ELF-1 (cell line): ENCODE results near the gene TMEM41A.

Experiments
- DNase-seq: peaks from one replicate; pipeline ENCODE4 v3.0.0-alpha.2; 2016; ENCODE audit warnings: low read depth, low spot score

Gene TMEM41A

DNA sequence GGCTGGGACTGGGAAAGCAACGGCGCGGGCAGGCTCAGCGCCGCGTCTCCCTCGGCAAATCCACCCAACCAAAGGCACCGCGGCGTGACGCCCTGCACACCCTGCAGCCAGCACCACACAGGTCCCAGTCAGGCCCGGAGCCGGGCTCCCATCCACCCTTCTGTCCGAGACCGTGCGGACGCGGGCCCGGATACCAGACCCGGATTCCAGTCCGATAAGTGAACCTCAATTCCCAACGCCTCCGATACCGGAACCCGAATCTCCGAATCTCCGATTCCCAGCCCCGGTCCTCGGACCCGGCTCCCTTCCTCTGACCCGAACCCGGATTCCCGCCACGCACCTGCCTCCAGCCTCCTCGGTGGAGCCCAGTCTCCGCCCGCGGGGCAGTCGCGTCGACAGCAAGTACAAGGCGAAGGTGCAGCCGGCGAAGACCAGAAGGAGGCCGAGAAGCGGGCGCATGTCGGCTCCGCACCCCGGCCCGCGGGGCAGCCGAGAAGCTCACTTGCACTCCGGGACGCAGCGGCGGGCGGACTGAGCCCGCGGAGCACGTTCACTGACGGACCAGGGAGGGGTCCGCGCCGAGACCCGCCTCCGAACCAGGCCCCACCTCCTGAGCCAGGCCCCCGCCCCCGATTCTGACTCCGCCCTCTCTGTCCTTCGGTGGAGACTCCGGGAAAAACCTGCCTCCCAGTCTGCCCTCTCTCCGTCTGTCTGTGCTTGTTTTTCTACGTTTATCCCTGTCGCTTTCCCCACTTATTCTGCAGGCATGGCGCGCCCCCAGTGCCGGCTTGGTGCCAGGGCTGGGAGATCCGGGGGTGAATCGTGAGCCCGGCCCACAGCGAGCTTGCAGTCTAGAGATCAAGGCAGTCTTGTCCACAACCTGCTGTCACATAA is at the start of gene TMEM41A:
Gene TMEM41A (minus strand): TSS at position 533 of the 894 bp plus-strand sequence. CDS start 74 bp downstream, at position 459.
- peak; percentile 94 for DNase-seq

DNA sequence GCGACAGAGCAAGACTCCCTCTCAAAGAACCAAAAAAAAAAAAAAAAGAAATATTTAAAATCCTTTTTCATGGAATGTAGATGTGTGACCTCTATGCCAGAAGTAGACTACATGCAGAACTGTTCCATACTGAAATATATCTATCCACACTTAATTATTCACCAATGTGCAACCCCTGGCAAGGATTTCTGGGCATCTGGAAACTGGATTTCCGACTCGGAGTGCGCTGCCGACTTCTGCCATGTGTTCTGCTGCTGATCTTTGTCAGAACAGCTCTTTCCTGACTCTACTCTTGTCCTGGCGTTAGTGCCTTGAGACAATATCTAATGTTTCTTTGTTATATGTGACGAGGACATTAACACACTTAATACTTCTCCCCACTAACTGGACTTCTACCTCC is 41.9 kb upstream of the TMEM41A start:
- DNase-seq: no peak

DNA sequence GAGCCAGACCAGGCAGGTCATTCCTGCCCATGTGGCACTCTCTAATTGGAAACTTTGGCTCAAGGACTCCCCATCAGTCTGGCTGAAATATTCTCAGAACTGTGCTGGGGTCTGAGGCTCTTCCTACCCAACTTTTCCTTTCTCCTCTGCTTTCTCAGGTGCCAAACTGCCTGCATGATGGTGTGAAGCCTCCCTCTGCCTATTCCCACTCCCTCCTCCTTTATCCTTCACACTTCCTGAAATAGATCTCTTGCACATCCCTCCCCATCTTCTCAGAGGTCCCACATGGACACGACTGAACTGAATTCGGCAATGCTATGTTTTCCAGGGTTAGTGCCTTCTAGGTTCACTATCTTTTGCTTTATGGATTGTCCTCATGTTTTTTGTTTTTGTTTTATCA is 41.1 kb upstream of the TMEM41A start:
- no peak for DNase-seq

DNA sequence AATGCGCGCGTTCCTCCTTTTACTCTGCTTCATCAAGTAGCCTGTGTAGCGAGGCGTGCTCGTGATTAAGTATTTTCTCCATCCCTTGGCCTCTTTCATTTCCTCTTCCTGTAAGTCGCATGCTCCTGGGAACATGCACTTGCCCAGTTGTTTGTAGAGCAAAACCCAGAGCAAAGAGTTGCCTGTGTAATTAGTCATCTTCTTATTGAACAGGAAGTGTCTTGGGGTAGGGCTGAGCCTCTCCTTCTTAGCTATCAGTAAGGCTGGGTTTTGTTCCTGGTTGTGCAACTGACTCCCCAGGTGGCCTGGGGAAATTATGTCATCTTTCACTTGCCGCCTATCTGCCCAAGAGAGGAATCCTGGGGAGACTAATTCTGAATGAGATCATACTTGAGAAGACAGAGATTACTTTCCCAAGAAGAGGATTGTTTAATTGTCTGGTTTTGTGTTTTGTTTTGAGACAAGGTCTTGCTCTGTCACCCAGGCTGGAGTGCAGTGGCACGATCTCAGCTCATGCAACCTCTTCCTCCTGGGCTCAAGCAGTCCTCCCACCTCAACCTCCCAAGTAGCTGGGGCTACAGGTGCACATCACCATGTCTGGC is 38.6 kb upstream of the TMEM41A start:
- peak; percentile 51 for DNase-seq

DNA sequence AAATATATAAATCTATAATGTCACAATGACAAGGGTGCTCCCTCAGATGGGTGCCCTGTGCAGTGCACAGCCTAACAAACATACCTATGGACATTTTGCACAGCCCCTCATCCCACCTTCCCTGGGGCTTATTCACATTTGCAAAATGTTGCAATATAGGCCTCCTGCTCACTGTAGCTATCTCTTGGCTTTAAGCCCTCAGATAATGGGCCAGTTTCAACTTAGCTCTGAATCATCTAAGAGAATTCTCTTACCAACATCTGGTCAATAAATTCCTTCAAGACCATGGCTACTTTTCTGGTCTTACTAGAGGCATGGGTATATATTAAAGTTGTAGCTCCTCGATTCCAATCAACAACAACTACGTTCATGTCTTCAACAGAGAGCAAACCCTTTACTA is 35.7 kb upstream of the TMEM41A start:
- no peak for DNase-seq

DNA sequence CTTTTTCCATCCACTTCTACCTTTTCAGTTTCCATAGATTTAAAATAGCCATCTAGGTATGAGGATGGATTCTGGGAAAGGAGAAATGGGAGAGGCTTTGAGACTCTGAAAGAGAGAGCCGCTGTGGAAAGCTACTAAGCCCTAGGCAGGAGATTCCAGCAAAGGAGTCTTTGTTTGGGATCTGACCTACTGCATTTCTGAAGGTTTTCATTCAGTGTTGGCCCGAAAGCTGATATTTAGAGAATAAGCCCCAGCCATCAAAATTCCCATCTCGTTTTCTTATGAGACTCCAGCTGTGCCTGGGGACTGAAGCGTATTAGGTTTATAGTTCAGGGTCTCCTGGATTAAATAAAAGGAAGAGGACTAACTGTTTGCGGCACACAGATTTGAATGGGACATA is 34.1 kb upstream of the TMEM41A start:
- no peak for DNase-seq

DNA sequence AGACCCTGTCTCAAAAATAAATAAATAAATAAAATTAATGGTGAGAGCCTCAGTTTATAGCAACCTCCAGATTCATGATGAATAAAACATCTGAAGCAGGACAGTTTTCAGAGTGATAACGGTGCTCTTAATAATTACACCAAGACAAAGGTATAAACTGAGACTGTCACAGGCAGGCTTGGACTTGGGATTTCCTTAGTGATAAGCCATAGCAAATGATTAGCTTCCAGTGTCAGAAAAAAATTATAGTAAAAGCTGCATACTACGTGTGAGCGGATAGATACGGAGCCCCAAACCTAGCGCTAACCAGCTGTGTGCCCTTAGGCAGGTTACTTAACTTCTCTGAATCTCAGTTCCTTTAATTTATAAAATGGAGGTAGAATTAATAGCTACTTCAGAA is 32.0 kb upstream of the TMEM41A start:
- no peak for DNase-seq

DNA sequence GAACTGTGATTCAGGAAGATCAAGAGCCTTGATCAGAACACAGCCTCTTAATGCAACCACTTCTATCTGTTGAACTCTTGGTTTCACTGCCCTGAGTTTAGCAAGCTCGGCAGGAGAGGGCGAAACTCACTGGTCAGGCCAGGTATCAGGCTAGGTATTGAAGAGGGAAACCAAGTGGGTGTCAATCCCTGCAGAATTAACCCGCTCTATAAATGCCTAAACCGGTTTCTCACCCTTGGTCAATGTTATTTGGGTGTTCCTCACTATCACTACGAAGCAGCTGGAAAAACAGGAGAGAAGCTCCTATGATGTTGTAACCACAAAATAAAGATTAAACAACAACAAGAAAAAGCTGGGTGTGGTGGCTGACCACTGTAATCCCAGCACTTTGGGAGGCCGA is 29.7 kb upstream of the TMEM41A start:
- DNase-seq: no peak

DNA sequence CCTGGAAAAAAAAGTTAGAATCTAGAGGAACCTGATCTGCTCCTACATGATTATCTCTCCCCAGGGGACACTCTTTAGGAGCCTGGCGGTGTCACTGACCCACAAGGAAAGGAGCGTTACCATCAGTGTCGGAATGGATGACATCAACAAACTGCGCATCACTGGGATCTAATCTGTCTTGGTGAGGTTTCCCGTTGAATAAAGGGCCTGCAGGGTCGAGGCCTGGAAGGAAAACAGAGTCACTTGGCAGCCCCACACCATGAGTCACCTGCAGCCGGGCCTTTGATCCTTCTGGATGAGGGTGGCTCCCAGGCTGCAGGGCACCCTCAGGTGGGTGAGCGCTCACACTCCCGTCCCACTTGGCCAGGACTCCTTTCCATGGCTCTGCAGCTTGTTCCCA is 28.5 kb upstream of the TMEM41A start:
- peak; percentile 63 for DNase-seq

DNA sequence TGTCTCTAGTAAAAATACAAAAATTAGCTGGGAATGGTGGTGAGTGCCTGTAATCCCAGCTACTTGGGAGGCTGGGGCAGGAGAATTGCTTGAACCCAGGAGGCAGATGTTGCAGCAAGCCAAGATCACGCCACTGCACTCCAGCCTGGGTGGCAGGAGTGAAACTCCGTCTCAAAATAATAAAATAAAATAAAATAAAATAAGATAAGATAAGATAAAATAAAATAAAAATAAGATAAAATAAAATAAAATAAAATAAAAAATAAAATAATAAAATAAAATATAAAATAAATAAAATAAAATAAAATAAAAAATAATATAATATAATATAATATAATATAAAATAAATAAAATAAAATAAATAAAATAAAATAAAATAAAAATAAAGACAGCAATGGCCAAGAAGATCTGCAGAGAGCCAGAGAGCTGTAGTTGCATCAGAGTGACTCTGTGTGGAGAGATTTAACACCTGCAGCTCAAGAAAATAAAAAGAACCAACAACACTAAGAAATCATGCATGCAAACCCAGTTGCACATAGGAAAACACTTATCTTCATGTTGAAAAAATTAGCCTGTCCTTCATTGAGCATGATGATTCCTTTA is 27.6 kb upstream of the TMEM41A start:
- DNase-seq: no peak

DNA sequence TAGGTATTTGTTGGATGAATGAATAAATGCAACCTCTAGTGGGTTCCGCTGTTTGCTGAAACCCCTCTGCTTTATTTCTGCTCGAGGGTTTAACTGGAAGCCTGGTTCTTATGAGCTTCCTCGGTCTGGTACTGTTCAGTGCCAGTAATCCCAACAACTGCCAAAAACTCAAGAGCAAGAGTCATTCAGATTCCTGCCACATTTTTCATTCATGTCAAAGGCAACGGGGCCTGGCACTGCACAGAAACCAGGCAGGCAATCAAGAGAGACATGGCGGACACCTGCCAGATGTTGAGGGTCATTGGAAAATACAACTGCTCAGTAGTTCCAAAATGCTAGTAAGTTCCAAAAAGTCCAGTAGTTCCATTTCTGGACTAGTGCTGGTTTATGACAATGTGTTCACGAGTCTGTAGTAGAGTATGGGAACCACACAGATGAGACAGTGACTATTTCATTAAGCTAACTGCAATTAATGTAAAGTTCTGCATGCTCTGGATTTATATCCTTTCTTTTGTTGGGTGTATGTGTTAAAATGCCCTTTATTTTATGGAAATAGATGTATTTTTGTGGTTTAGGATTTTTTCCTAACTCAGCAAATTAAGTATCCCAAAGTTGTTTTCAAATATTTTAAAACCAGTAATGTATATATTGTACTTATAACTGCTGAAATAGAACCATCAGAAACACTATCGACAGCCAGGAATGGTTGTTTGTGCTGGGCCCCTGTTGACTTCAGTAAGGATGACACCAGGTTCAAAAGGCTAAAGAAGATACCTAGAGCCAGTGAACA is 22.7 kb upstream of the TMEM41A start:
- no peak for DNase-seq

DNA sequence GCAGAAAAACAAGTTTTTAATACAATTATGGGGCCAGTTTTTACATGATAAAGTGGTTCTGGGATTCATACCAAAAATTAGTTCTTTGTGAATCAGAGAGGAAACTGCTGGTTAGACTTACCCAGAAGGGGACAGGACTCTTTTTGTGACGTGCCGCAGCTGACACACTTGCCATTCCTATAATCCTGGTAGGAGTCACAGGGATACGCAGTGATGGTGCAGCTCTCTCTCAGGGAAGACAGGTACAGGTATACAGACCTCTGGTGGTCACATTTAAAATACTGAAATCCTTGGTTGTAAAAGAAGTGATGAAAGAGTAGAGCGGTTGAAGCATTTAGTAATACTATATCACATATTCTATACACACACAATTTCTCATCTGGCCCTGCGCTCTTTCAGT is 20.2 kb upstream of the TMEM41A start:
- no peak for DNase-seq

DNA sequence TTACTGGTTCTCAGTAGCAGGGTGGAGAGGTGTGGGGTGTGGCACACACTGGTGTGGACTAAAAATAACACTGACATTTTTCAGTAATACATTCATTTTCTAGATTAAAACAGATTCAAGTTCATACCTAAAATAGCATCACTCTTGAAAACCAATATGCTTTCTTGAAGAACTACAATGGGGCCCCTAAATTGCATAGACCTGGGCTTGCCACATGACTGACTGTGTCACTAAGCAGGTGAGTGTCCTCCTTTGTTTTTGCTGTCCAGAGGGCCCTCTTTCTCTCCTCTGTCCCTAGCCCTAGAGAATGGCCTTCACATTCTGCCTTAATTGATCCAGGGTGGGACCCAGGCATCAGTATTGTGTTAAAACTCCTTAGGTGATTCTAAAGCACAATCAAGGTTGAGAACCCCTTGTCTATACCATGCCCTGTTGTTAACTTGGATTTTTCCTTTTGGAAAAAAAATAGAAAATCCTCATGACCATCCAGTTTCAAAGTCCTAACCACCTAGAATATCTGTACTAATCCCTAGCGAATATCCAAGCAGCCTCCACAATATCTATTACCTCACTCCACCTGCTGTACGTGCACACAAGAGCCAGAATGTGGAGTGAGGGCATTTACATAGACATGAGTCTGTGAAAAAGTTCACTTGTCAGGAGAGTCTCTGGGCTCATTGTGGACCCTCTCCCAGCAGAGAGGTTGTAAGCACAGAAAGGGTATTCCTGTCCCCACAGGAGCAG is 18.7 kb upstream of the TMEM41A start:
- DNase-seq: no peak

DNA sequence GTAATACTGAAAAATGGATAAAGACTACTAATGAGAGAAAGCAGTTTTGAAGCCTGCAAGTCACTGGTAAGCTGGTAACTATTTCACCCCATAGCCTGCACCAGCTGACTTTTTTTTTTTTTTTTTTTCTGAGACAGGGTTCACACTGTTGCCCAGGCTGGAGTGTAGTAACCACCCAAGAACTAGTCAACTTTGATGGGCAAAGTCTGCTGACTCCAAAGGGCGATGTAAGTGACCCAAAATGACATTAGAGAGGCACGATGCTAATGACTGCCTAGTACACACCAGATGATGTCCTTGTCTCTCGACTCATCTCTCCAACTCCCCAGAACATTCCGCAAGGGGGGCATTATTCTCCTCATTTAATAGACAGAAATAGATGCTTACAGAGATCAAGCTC is 12.9 kb upstream of the TMEM41A start:
- DNase-seq: no peak

DNA sequence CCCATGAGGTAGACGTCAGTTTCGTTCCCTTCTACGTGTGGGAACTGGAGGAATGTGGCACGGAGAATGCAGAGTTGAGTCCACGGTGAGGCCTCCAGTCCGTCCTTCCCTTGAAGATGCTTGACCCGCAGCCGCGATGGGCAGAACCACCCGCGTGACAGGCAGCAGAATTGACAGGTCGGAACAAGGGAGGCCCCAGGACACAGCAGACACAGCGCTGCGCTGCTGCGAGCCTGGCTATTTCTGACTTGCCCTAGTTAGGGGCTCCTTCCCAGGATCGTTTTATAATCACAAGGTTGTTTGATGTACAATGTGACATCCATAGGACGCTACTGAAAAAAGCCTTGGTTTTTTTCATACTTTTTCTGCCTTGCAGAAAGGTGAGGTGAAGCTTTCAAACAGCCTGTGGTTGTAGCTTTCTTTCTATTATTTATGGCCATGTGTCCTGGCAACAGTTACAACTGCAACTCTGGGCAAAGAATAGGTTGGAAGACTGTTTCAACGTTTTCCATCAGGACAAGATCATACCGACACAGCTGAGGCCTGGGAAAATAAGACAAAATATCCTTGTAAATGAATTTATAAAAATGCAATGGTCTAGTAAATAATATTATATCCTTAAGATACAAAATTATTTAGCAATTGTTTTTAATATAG is 9.6 kb upstream of the TMEM41A start:
- no peak for DNase-seq

DNA sequence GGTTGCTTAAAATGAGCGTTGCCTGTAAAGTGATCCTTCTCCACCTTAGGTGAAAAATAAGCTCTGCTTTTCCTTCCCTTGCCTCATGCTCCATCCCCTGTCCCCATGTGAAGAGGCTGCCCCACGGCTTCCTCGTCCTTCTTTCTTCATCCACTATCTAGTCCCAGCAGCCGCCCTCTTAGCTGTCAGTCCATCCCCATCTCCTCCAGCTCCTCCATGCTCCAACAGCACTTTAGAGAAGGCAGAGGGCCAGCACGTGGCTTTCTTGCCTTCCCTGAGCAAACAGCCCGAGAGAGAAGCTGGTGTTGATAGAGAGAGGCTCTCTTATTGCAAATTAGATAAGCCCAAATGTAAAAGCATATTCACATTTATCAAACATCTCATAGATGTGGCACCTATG is 9.0 kb upstream of the TMEM41A start:
- no peak for DNase-seq

DNA sequence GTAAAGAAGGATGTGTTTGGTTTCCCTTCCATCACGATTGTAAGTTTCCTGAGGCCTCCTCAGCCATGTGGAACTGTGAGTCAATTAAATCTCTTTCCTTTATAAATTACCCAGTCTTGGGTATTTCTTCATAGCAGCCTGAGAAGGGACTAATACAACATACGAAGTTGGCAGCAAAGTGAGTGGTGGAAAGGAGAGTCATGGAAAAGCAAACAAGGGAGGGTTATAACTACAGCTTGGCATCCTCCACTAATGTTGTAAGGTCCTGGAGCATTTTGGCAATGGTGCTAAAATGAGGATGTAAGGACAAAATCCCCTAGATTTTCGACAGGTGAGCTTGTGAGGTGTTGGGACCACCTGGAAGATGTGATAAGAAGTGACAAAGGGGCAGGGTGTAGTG is 5.8 kb upstream of the TMEM41A start:
- DNase-seq: no peak

DNA sequence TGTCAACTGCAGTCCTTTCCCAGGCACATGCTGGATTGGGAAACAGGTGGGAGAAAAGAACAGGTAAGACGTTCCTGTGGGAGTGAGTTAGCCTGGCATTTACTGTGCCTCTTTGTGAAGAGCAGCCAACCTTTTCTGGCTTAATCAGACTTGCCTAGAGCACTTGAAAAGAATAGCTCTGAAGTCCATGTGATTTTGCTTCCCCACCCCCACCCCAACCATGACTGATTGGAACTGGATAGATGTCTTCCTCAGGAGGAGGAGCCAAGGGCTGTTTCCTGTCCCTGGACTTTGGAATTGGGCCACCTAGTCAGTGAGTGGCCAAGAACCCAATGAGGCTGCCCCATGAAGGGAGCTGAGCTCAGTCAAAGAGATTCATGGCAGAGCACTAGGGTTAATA is 4.7 kb upstream of the TMEM41A start:
- peak; percentile 22 for DNase-seq

DNA sequence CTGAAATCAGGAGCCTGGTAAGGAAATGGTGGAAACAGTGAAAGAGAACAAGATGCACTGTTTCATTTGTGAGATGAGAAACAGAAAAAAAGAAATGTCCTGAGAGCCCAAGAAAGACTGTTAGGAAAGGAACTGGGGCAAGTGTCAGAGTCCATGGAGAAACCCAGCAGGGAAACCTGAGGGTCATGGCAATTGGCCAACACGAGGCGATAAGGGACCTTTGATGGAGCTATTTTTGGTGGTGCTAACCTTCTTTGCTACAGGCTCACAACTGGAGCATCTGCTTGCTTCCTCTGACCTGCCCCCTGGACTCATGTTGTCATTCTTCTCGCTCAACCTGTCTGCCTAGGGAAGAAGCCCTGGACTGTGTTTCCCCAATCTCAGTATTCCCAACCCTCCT is 4.2 kb upstream of the TMEM41A start:
- DNase-seq: no peak

DNA sequence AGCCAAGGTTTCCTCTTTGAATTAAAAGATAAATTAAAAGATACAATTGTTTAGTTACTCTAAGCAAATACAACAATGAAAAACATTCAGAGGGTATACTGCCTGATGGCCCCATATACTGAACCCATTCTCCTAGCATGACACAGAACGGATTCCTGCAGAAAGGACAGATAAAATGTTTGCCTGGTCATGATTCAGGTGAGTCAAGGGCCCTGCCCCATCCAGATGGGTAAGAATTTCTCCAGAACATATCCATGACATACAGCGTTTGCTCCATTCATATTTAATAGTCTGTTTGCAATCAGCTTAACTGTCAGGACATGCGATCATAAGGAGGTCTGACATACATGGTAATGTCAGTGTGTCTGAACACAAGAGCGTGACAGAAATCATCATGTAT is 8.6 kb downstream of the TMEM41A start:
- DNase-seq: no peak

DNA sequence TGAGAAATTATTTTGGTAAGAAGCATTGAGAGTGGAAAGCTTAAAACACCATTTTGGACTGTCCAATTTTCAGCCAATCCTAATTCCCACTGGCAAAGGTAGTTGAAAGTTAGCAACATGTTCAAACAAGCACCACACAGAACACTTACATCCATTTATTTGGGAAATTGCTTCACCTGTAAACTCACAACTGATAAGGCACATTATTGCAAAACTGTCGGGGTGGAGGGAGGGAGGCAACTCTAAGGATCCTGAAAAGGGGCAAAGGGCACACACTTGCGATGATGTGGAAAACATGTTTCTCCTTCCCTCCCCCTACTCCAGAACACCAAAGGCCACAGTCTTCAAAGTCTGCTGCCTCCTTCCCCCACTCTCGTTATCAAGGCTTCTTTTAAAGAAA is 9.4 kb downstream of the TMEM41A start:
- DNase-seq: no peak
